ENCODE results near the gene APCDD1. TPM values are rescaled to one million over a fixed set of nuclear protein-coding genes. Genes with fewer than 3 reads are reported as not detected.
A peak's percentile ranks its signal among the peaks of the same experiment; 100 is the strongest.

APCDD1 gene
- total and polyA plus RNA-seq, 5 donors from 2014 or later = not detected

DNA sequence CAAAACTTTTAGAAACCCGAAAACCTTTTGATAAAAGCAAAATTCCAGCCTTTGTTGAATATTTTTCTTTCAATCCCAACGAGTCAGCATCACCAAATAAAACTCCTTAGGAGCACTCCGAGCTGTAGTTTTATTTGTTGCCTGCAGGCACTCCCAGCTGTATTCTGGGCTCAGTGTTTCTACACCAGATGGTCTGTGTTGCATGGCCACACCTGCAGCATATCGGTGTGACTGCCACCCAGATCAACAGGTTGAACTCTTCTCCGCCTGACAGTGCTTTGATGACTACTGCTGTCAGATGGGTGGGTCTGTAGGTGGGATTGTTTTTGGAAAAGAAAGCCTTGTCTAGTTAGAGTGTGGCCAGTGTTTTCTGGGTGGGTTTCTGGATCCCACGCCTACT lies 32.7 kb downstream of the APCDD1 start:
- Histone ChIP-seq H3K27me3 (ENCODE audit: control insufficient read depth, insufficient read depth, low read length) (no peaks in the 10 kb centered on the region), H3K36me3 (ENCODE audit: control insufficient read depth, insufficient read depth, low read length) (no peaks in the 10 kb centered on the region), H3K9me3 (ENCODE audit: control insufficient read depth in 2 of 2, low read length in 2 of 2) (no peaks in the 10 kb centered on the region), H3K4me3 (ENCODE audit: low read depth, low read length) (no peak overlapping the region), H3K4me1 (ENCODE audit: control insufficient read depth, insufficient read depth, low read length, poor library complexity, severe bottlenecking) (no peaks in the 10 kb centered on the region), H3K27ac (ENCODE audit: insufficient read depth, low read length, poor library complexity, severe bottlenecking) (no peak overlapping the region)
- Mint-ChIP-seq H3K36me3 (no peaks in the 10 kb centered on the region), H3K9me3 (no peaks in the 10 kb centered on the region), H3K4me3 (no peak overlapping the region), H3K4me1 (peaks cover 0 to 8% (median 4%) of the 10 kb centered on the region in 4 donors), H3K27me3 (no peaks in the 10 kb centered on the region), H3K27ac (no peak overlapping the region)
- DNase-seq = no peak
- ATAC-seq (ENCODE audit: low read depth in 2 of 2) = no peak

DNA sequence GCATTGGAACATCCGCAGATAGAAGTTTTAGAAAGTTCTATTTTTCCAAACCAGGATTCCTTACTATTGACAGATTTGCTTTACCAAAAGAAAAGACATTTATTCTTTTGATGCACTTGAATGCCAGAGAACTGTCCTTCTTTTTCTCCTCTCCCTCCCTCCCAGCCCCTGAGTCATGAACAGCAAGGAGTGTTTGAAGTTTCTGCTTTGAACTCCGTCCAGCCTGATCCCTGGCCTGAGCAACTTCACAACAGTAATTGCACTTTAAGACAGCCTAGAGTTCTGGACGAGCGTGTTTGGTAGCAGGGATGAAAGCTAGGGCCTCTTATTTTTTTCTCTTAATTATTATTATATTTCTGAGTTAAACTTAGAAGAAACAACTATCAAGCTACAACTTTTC lies 33.6 kb downstream of the APCDD1 start:
- H3K4me1 Mint-ChIP-seq = peaks cover 0 to 8% (median 4%) of the 10 kb centered on the region in 4 donors
- Histone ChIP-seq H3K36me3 (ENCODE audit: control insufficient read depth, insufficient read depth, low read length) (no peaks in the 10 kb centered on the region), H3K4me1 (ENCODE audit: control insufficient read depth, insufficient read depth, low read length, poor library complexity, severe bottlenecking) (no peaks in the 10 kb centered on the region), H3K9me3 (ENCODE audit: control insufficient read depth in 2 of 2, low read length in 2 of 2) (no peaks in the 10 kb centered on the region), H3K27ac (ENCODE audit: insufficient read depth, low read length, poor library complexity, severe bottlenecking) (no peak overlapping the region), H3K4me3 (ENCODE audit: low read depth, low read length) (no peak overlapping the region), H3K27me3 (ENCODE audit: control insufficient read depth, insufficient read depth, low read length) (no peaks in the 10 kb centered on the region)
- no peaks in the 10 kb centered on the region for H3K36me3 Mint-ChIP-seq
- H3K27me3 Mint-ChIP-seq = no peaks in the 10 kb centered on the region
- no peak overlapping the region for H3K4me3 Mint-ChIP-seq
- ATAC-seq (ENCODE audit: low read depth in 2 of 2) (no peak), DNase-seq (no peak)
- H3K27ac Mint-ChIP-seq = no peak overlapping the region
- H3K9me3 Mint-ChIP-seq = no peaks in the 10 kb centered on the region

DNA sequence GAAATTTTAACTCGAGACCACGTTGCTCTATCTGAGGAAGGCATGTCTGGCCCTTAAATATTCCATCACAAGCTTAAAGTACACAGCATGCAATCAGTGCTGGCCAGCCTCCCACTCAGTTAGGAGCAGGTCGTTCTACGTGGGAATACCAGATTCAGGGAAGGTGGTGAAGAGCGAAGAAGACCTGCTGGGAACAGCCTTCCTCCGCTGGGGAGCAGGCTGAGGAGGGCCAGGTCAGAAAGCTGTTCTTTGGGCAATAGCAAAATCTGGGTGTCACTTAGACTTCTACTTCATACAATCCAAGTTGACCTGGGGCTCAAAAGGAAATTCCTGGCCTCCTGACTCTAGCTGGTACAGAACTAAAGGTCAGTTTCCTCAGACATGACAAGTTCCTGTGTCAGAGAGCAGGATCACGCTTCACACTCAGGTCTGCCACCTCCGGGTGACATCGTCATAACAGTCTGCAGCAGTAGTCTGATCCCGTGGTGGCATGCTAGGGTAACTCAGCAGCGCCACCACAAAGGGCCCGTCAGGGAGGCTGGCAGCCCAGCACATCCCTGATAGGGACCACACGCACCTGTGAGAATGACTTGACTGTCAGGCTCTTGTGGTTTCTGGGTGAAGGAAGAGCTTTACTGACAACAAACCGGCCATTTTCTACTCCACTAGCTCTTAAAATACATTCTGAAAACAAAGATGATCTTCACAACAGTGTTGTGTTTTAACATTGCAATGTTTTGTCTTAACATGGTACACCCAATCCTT lies 36.1 kb downstream of the APCDD1 start:
- H3K27me3 ChIP-seq (ENCODE audit: control insufficient read depth, insufficient read depth, low read length) = peaks cover 2% of the 10 kb centered on the region
- ATAC-seq (ENCODE audit: low read depth in 2 of 2) (peak; percentile 86 to 91), DNase-seq (peak; percentile 11 to 81 (median 40))
- H3K36me3 Mint-ChIP-seq = no peaks in the 10 kb centered on the region
- no peak overlapping the region for H3K4me3 Mint-ChIP-seq
- no peaks in the 10 kb centered on the region for H3K36me3 ChIP-seq (ENCODE audit: control insufficient read depth, insufficient read depth, low read length)
- peaks cover 0 to 8% (median 4%) of the 10 kb centered on the region in 4 donors for H3K4me1 Mint-ChIP-seq
- peaks cover 5% of the 10 kb centered on the region for H3K27me3 Mint-ChIP-seq
- H3K9me3 Mint-ChIP-seq = no peaks in the 10 kb centered on the region
- H3K4me3 ChIP-seq (ENCODE audit: low read depth, low read length) = no peak overlapping the region
- peak overlapping the region in 1 of 3 donors; percentile 26 for H3K27ac Mint-ChIP-seq
- H3K4me1 ChIP-seq (ENCODE audit: control insufficient read depth, insufficient read depth, low read length, poor library complexity, severe bottlenecking) = no peaks in the 10 kb centered on the region
- H3K27ac ChIP-seq (ENCODE audit: insufficient read depth, low read length, poor library complexity, severe bottlenecking) = no peak overlapping the region
- no peaks in the 10 kb centered on the region for H3K9me3 ChIP-seq (ENCODE audit: control insufficient read depth in 2 of 2, low read length in 2 of 2)

DNA sequence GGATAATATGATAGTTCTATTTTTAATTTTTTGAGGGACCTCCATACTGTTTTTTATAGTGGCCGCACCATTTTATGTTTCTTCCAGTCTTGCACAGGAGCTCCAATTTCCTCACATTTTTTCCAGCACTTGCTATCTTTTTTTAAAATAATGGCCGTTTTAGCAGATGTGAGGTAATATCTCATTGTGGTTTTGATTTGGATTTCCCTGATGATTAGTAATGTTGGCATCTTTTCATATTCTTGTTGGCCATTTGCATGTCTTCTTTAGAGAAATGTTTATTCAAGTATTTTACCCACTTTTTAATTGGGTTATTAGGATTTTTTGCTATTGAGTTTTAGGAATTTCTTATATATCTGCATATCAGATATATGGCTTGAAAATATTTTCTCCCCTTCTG lies 41.5 kb downstream of the APCDD1 start:
- H3K4me1 ChIP-seq (ENCODE audit: control insufficient read depth, insufficient read depth, low read length, poor library complexity, severe bottlenecking) = no peaks in the 10 kb centered on the region
- Mint-ChIP-seq H3K27me3 (peaks cover 14% of the 10 kb centered on the region), H3K4me1 (peaks cover 0 to 3% (median 2%) of the 10 kb centered on the region in 4 donors), H3K9me3 (no peaks in the 10 kb centered on the region), H3K4me3 (no peak overlapping the region), H3K27ac (no peak overlapping the region), H3K36me3 (no peaks in the 10 kb centered on the region)
- H3K27ac ChIP-seq (ENCODE audit: insufficient read depth, low read length, poor library complexity, severe bottlenecking) = no peak overlapping the region
- H3K4me3 ChIP-seq (ENCODE audit: low read depth, low read length) = no peak overlapping the region
- ATAC-seq (ENCODE audit: low read depth in 2 of 2) (no peak), DNase-seq (no peak)
- peaks cover 2% of the 10 kb centered on the region for H3K27me3 ChIP-seq (ENCODE audit: control insufficient read depth, insufficient read depth, low read length)
- H3K36me3 ChIP-seq (ENCODE audit: control insufficient read depth, insufficient read depth, low read length) = no peaks in the 10 kb centered on the region
- no peaks in the 10 kb centered on the region for H3K9me3 ChIP-seq (ENCODE audit: control insufficient read depth in 2 of 2, low read length in 2 of 2)

DNA sequence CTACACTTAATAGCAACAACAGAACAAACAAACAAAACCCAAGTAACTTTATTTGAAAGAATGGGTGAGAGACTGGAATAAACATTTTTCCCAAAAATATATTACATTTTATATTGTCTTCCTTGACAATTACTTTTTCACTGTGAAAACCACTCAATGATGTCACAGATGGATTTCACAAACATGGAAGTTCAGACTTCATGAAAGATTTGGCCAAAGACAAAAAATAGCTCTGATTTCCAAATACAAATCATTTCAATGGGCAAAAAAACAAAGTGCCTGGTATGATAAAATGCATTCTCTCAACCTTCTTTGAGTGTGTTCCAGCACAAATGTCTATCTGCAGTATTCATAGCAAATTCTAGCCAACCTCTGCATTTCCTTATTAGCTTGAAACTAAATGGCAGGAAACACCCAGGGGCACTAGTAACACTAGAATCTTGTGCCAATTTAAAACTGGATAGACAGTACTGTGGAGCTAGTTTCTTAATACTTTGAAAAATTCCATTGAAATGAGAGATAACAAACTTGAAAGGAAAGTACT lies 42.8 kb downstream of the APCDD1 start:
- Mint-ChIP-seq H3K4me1 (peaks cover 0 to 2% (median under 1%) of the 10 kb centered on the region in 4 donors), H3K4me3 (no peak overlapping the region), H3K9me3 (no peaks in the 10 kb centered on the region), H3K27me3 (peaks cover 17% of the 10 kb centered on the region), H3K36me3 (no peaks in the 10 kb centered on the region), H3K27ac (no peak overlapping the region)
- Histone ChIP-seq H3K27me3 (ENCODE audit: control insufficient read depth, insufficient read depth, low read length) (peaks cover 2% of the 10 kb centered on the region), H3K9me3 (ENCODE audit: control insufficient read depth in 2 of 2, low read length in 2 of 2) (no peaks in the 10 kb centered on the region), H3K4me3 (ENCODE audit: low read depth, low read length) (no peak overlapping the region), H3K36me3 (ENCODE audit: control insufficient read depth, insufficient read depth, low read length) (no peaks in the 10 kb centered on the region), H3K4me1 (ENCODE audit: control insufficient read depth, insufficient read depth, low read length, poor library complexity, severe bottlenecking) (no peaks in the 10 kb centered on the region), H3K27ac (ENCODE audit: insufficient read depth, low read length, poor library complexity, severe bottlenecking) (no peak overlapping the region)
- no peak for DNase-seq
- ATAC-seq (ENCODE audit: low read depth in 2 of 2) = no peak

DNA sequence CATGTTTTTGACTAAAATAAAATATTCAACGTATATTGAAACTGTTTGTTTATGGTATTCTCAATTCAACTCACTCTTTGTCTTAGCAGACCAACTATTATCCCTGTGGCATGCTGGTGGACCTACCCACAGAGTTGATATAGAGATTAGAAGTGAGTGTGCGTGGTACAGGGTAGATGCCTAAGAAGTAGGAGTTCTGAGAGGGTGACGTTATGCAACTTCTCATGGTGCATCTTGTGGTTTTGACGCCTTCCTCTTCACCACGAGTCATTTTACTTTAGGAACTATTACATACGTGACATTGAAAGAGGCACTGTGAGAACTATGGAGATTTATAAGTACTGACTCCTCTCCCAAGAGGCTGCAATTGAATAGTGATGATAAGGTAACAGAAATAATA lies 44.8 kb downstream of the APCDD1 start:
- Mint-ChIP-seq H3K9me3 (no peaks in the 10 kb centered on the region), H3K27ac (no peak overlapping the region), H3K27me3 (peaks cover 18% of the 10 kb centered on the region), H3K4me1 (peaks cover 0 to 2% (median under 1%) of the 10 kb centered on the region in 4 donors), H3K36me3 (no peaks in the 10 kb centered on the region), H3K4me3 (peak overlapping the region in 1 of 4 donors; percentile 5)
- H3K4me3 ChIP-seq (ENCODE audit: low read depth, low read length) = no peak overlapping the region
- no peaks in the 10 kb centered on the region for H3K36me3 ChIP-seq (ENCODE audit: control insufficient read depth, insufficient read depth, low read length)
- H3K27ac ChIP-seq (ENCODE audit: insufficient read depth, low read length, poor library complexity, severe bottlenecking) = no peak overlapping the region
- H3K4me1 ChIP-seq (ENCODE audit: control insufficient read depth, insufficient read depth, low read length, poor library complexity, severe bottlenecking) = no peaks in the 10 kb centered on the region
- ATAC-seq (ENCODE audit: low read depth in 2 of 2) (no peak), DNase-seq (no peak)
- no peaks in the 10 kb centered on the region for H3K9me3 ChIP-seq (ENCODE audit: control insufficient read depth in 2 of 2, low read length in 2 of 2)
- H3K27me3 ChIP-seq (ENCODE audit: control insufficient read depth, insufficient read depth, low read length) = peaks cover 2% of the 10 kb centered on the region

DNA sequence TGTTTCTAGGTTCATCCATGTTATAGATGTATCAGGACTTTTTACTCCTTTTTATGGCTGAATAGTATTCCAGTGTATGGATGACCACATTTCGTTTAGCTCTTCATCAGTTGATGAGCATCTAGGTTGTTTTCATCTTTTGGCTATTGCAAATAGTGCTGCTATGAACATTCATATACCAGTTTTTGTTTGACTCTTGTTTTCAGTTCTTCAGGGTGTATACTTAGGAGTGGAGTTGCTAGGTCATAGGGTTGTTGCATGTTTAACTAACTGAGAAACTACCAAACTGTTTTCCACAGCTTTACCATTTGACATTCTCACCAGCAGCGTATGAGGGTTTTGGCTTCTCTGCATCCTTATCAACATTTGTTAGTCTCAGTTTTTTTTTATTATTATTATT lies 45.6 kb downstream of the APCDD1 start:
- no peaks in the 10 kb centered on the region for H3K27me3 ChIP-seq (ENCODE audit: control insufficient read depth, insufficient read depth, low read length)
- Mint-ChIP-seq H3K4me3 (no peak overlapping the region), H3K9me3 (peaks cover 0 to 6% (median 0%) of the 10 kb centered on the region in 7 donors), H3K36me3 (no peaks in the 10 kb centered on the region), H3K27me3 (peaks cover 23% of the 10 kb centered on the region), H3K4me1 (peaks cover 0 to 2% (median under 1%) of the 10 kb centered on the region in 4 donors), H3K27ac (no peak overlapping the region)
- H3K27ac ChIP-seq (ENCODE audit: insufficient read depth, low read length, poor library complexity, severe bottlenecking) = no peak overlapping the region
- ATAC-seq (ENCODE audit: low read depth in 2 of 2) (no peak), DNase-seq (no peak)
- H3K4me1 ChIP-seq (ENCODE audit: control insufficient read depth, insufficient read depth, low read length, poor library complexity, severe bottlenecking) = no peaks in the 10 kb centered on the region
- H3K9me3 ChIP-seq (ENCODE audit: control insufficient read depth in 2 of 2, low read length in 2 of 2) = peaks cover 0 to 5% of the 10 kb centered on the region in 2 experiments
- H3K36me3 ChIP-seq (ENCODE audit: control insufficient read depth, insufficient read depth, low read length) = no peaks in the 10 kb centered on the region
- H3K4me3 ChIP-seq (ENCODE audit: low read depth, low read length) = no peak overlapping the region

DNA sequence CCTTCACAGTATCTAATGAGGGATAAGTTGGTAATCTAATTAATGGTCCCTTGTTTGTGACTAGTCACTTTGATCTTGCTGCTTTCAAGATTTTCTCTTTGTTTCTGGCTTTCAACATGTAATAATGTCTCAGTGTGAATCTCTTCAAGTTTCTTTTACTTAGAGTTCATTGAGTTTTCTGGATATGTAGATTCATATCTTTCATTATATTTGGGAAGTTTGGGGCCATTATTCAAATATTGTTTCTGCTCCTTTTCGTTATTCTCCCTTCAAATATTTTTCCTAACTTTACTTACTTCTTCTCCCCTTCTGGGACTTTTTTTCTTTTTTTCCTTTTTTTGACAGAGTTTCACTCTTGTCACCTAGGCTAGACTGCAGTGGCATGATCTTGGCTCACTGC lies 50.3 kb downstream of the APCDD1 start:
- no peaks in the 10 kb centered on the region for H3K4me1 Mint-ChIP-seq
- no peak overlapping the region for H3K4me3 ChIP-seq (ENCODE audit: low read depth, low read length)
- no peak overlapping the region for H3K27ac ChIP-seq (ENCODE audit: insufficient read depth, low read length, poor library complexity, severe bottlenecking)
- H3K36me3 ChIP-seq (ENCODE audit: control insufficient read depth, insufficient read depth, low read length) = no peaks in the 10 kb centered on the region
- no peak overlapping the region for H3K4me3 Mint-ChIP-seq
- ATAC-seq (ENCODE audit: low read depth in 2 of 2) = no peak
- no peaks in the 10 kb centered on the region for H3K36me3 Mint-ChIP-seq
- H3K27me3 ChIP-seq (ENCODE audit: control insufficient read depth, insufficient read depth, low read length) = no peaks in the 10 kb centered on the region
- peaks cover 0 to 19% (median 4%) of the 10 kb centered on the region in 7 donors for H3K9me3 Mint-ChIP-seq
- no peak for DNase-seq
- H3K27ac Mint-ChIP-seq = peak overlapping the region in 1 of 3 donors; percentile 48
- H3K4me1 ChIP-seq (ENCODE audit: control insufficient read depth, insufficient read depth, low read length, poor library complexity, severe bottlenecking) = no peaks in the 10 kb centered on the region
- H3K9me3 ChIP-seq (ENCODE audit: control insufficient read depth in 2 of 2, low read length in 2 of 2) = peaks cover 7 to 9% of the 10 kb centered on the region in 2 experiments
- peaks cover 9% of the 10 kb centered on the region for H3K27me3 Mint-ChIP-seq
